HL-60/S4 treated with retinoic acid at 250 ng/mL for 4 days and 3 days (cell line): ENCODE data around the gene RPL39.
"Not testable (repeated sequence)": the region's sequence is repeated elsewhere in the genome, so short reads cannot be mapped to it uniquely, and the experiment has no call there.

Source experiments
- in situ Hi-C: fragments of 300-500 bp; cut with MboI; formaldehyde crosslinking; loops from 2 replicates; pipeline ENCODE4 v1.7.0; 2022; ENCODE audit warnings: low sequenced_read_pairs

Gene RPL39

DNA sequence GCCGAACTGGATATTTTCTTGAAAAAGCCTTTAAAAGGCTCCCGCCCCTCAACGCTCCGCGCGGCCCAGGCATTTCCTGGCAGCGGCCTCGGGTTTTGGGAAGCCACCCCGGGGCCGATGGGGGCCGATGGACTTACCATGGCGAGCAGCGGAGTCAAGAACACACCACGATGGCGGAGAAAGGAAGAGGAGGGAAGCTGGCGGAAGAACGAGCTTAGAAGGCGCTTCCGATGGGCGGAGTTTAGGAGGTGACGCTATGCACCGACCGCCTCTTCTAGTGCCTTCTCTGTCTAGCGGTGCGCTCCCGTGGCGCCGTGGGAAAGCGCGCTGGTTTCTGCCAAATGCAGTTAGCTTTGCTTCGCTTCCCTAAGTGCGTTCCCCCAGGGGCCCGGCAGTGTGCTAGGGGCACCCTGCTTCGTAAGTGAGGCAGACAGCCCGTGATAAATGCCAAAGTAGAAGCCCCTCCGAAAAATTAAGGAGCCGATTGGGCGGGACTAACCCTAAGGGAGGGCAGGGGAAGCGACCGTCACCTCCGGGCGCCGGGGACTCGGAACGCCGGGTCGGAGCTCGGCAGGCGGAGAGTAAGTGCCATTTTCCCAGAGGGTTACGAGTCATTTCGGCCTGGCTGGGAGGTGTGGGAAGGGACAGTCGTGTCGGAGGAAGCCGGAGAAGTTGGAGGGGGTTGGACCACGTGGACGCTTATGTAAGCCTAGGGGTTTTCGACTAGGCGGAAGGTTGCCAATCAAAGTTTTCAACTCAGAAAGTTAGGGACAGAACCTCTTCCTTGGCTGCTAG lies at the start of gene RPL39:
Gene RPL39, minus strand, starts transcription at position 194 of the 795 bp plus-strand sequence. Its CDS starts 54 bp downstream, at position 140.
- in situ Hi-C loops: no loop called here

GRCh38 chrX:119833905-119834304 lies 42.5 kb upstream of the RPL39 start:
- in situ Hi-C loops: no loop called here

GRCh38 chrX:119828446-119828845 lies 37.0 kb upstream of the RPL39 start:
- in situ Hi-C loops: no loop called here

GRCh38 chrX:119826399-119826959 lies 35.0 kb upstream of the RPL39 start:
- in situ Hi-C loops: no loop called here

GRCh38 chrX:119824221-119824620 lies 32.8 kb upstream of the RPL39 start:
- in situ Hi-C loops: not testable (repeated sequence)

GRCh38 chrX:119821703-119822102 lies 30.3 kb upstream of the RPL39 start:
- in situ Hi-C loops: not testable (repeated sequence)

GRCh38 chrX:119817130-119817690 lies 25.8 kb upstream of the RPL39 start:
- in situ Hi-C loops: no loop called here

GRCh38 chrX:119816300-119816699 lies 24.9 kb upstream of the RPL39 start:
- in situ Hi-C loops: no loop called here

DNA sequence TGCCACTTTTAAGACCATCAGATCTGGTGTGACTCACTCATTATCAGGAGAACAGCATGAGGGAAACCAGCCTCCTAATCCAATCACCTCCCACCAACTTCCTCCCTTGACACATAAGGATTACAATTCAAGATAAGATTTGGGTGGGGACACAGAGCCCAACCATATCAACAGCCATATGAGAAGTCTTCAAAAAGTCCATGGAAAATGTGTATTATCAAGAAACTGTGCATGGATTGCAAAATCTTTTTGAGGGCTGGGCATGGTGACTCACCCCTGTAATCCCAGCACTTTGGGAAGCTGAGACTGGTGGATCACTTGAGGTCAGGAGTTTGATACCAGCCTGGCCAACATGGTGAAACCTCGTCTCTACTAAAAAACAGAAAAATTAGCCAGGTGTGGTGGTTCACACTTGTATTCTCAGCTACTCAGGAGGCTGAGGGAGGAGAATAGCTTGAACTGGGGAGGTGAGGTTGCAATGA lies 17.8 kb upstream of the RPL39 start:
- in situ Hi-C loops: no loop called here

- in situ Hi-C loops: not testable (repeated sequence)
Observed at GRCh38 chrX:119808461-119808860, 17.0 kb upstream of the RPL39 start.

DNA sequence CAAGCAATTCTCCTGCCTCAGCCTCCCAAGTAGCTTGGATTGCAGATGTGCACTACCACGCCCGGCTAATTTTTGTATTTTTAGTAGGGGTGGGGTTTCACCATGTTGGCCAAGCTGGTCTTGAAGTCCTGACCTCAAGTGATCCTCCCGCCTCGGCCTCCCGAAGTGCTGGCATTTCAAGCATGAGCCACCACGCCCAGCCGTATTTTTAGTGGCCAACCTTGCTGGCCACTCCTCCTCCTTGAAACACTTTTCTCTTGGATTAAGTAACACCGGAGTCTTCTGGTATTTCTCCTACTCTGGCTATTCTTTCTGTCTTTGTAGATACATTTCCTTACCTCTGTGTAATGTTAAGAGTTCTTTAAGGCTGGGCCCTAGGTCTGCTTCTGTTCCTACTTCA lies 11.1 kb upstream of the RPL39 start:
- in situ Hi-C loops: no loop called here

- in situ Hi-C loops: no loop called here
Observed at GRCh38 chrX:119801253-119802221, 10.1 kb upstream of the RPL39 start.

DNA sequence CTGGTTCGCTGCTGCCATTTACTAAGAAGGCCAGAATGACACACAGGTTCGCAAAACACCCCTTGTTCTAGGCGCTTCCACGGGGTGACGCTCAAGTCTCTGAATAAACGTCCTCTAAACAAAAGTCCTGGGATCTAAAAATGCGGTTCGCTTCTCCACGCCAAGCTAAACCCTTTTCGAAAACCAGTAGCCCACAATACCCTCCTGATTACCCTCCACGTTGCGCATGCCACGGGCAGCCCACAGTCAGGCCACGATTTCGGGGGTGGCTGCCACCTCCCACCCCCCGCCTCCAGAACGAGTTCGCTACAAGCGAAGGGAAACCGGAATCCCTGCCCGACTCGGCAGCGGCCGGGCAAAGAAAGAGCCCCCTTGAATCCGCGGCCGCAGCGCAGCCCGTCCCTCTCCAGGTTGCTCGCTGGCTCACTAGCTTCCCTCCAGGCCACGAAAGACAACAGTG lies 423 bp downstream of the RPL39 start:
- in situ Hi-C loops: no loop called here

GRCh38 chrX:119784747-119785446 lies 6.5 kb downstream of the RPL39 start:
- in situ Hi-C loops: no loop called here

DNA sequence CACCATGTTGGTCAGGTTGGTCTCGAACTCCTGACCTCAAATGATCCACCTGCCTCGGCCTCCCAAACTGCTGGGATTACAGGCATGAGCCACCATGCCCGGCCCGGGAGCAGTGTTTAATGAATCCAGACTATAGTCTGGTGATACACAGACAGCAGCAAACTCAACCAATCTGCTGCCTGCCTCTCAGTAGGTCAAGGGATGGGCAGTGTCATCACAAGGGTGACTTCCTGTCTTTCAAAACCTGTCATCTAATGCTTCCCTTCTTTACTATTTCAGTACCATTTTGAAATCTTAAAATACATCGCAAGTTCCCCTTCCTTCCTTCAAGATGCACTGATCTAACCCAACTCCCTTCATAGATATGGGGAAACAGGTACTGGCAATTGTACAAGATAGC lies 8.4 kb downstream of the RPL39 start:
- in situ Hi-C loops: no loop called here

DNA sequence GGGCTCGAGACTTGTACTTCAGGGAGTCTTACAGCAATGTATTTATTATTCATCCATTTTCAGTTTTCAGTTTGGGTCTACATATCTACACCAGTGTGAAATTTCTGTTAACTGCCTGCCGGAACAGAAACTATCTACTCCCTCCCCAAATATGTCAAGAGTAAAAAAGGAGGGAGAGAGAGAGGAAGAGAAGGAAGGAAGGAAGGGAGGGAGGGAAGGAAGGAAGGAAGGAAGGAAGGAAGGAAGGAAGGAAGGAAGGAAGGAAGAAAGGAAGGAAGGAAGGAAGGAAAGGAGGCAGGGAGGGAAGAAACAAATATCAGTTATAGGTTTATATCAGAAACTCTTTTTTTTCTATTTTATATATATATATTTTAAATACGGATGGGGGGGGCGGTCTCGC lies 12.6 kb downstream of the RPL39 start:
- in situ Hi-C loops: no loop called here

DNA sequence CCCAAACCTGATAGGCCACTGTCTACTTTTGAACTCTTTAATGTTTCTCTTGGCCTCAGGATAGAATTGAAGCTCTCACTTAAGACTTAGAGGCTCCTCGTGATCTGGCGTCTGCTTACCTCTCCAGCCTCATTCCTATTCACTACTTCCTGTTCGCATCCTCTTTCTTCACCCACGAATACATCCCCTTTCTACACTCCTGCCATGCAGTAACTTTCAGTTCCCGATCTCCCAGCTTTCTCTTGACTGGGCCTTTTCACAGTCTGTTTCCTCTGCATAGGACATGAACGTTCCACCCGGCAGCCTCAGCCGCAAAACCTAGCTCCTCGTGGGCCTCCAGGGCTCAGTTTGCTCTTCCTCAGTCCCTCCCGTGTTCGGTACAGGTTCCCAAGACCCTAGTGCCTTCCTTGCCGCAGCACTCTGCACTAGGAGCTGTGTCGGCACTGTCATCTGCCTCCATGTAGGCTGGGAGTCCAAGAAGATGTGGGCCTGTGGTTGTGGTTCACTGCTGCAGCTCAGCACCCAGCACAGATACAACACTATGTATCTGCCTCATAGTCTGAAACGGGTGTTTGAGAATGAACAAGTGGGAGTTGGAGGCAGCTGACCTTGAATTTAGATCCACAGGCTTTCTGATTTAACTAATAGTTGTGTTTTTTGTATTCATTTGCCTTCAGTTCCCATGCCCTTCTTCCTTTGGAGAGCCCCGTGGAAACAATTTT lies 15.8 kb downstream of the RPL39 start:
- in situ Hi-C loops: no loop called here

DNA sequence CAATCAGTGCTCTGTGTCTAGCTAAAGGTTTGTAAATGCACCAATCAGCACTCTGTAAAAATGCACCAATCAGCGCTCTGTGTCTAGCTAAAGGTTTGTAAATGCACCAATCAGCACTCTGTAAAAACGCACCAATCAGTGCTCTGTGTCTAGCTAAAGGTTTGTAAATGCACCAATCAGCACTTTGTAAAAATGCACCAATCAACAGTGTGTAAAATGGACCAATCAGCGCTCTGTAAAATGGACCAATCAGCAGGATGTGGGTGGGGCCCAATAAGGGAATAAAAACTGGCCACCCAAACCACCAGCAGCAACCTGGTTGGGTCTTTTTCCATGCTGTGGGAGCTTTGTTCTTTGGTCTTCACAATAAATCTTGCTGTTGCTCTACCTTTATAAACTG lies 22.0 kb downstream of the RPL39 start:
- in situ Hi-C loops: not testable (repeated sequence)

GRCh38 chrX:119768436-119768835 lies 23.0 kb downstream of the RPL39 start:
- in situ Hi-C loops: not testable (repeated sequence)
